H9 (cell line): ENCODE data around the gene AGR3. TPM values are rescaled to one million over a fixed set of nuclear protein-coding genes. Genes with fewer than 3 reads are reported as not detected.

Source experiments
- DNase-seq: peaks from one replicate; pipeline ENCODE4 v3.0.0-alpha.2; 2017
- H2AFZ ChIP-seq: one replicate; pipeline ENCODE4 v1.6.1; 2013; ENCODE audit warnings: mild to moderate bottlenecking, low read length, control low read depth, moderate library complexity
- H2AK5ac ChIP-seq: 2 replicates; pipeline ENCODE4 v1.6.1; 2013; ENCODE audit warnings: low read length, control low read depth, mixed read lengths; ENCODE audit not compliant: insufficient read length
- H2BK120ac ChIP-seq: one replicate; pipeline ENCODE4 v1.6.1; 2013; ENCODE audit warnings: low read depth, mild to moderate bottlenecking, low read length, control low read depth, inconsistent platforms; ENCODE audit not compliant: poor library complexity, severe bottlenecking
- H2BK12ac ChIP-seq: 2 replicates; pipeline ENCODE4 v1.6.1; 2013; ENCODE audit warnings: low read length, control low read depth, mixed read lengths, low read depth; ENCODE audit not compliant: insufficient read length
- H2BK15ac ChIP-seq: 2 replicates; pipeline ENCODE4 v1.6.1; 2013; ENCODE audit warnings: low read depth, low read length, control low read depth
- H2BK20ac ChIP-seq: one replicate; pipeline ENCODE4 v1.6.1; 2013; ENCODE audit warnings: low read depth, mild to moderate bottlenecking, low read length, control low read depth, inconsistent platforms; ENCODE audit not compliant: poor library complexity, severe bottlenecking
- H2BK5ac ChIP-seq: 2 replicates; pipeline ENCODE4 v1.6.1; 2013; ENCODE audit warnings: low read length, control low read depth, mixed read lengths; ENCODE audit not compliant: insufficient read length
- H3K14ac ChIP-seq: 2 replicates; pipeline ENCODE4 v1.6.1; 2013; ENCODE audit warnings: low read length, control low read depth; ENCODE audit not compliant: insufficient read depth
- H3K18ac ChIP-seq: 2 replicates; pipeline ENCODE4 v1.6.1; 2013; ENCODE audit warnings: low read depth, mild to moderate bottlenecking, mixed read lengths, low read length, control low read depth; ENCODE audit not compliant: insufficient read length
- H3K23ac ChIP-seq: 2 replicates; pipeline ENCODE4 v1.6.1; 2013; ENCODE audit warnings: low read length, control low read depth, mixed read lengths, low read depth; ENCODE audit not compliant: insufficient read length
- H3K23me2 ChIP-seq: 2 replicates; pipeline ENCODE4 v1.6.1; 2013; ENCODE audit warnings: low read depth, mild to moderate bottlenecking, mixed read lengths, low read length, control low read depth; ENCODE audit not compliant: insufficient read length, poor library complexity, severe bottlenecking
- H3K27ac ChIP-seq: 2 replicates; pipeline ENCODE4 v1.5.1; 2013; ENCODE audit warnings: low read length, control low read depth, mixed read lengths, low read depth; ENCODE audit not compliant: insufficient read length
- H3K27me3 ChIP-seq: 2 replicates; pipeline ENCODE4 v1.6.1; 2013; ENCODE audit warnings: low read length, control low read depth, inconsistent platforms; ENCODE audit not compliant: insufficient read depth
- H3K4ac ChIP-seq: 2 replicates; pipeline ENCODE4 v1.6.1; 2013; ENCODE audit warnings: low read depth, mild to moderate bottlenecking, control low read depth, inconsistent platforms, low read length, moderate library complexity
- H3K4me1 ChIP-seq: 2 replicates; pipeline ENCODE4 v1.6.1; 2013; ENCODE audit warnings: low read length, control low read depth, inconsistent platforms; ENCODE audit not compliant: insufficient read depth
- H3K4me2 ChIP-seq: 2 replicates; pipeline ENCODE4 v1.6.1; 2013; ENCODE audit warnings: low read length, control low read depth, mixed read lengths; ENCODE audit not compliant: insufficient read length, insufficient read depth
- H3K56ac ChIP-seq: 2 replicates; pipeline ENCODE4 v1.6.1; 2013; ENCODE audit warnings: low read depth, mild to moderate bottlenecking, mixed read lengths, low read length, control low read depth; ENCODE audit not compliant: insufficient read length
- H3K79me1 ChIP-seq: 2 replicates; pipeline ENCODE4 v1.6.1; 2013; ENCODE audit warnings: low read depth, mild to moderate bottlenecking, moderate library complexity, low read length, control low read depth, inconsistent platforms; ENCODE audit not compliant: insufficient read depth, poor library complexity, severe bottlenecking
- H3K79me2 ChIP-seq: 2 replicates; pipeline ENCODE4 v1.6.1; 2013; ENCODE audit warnings: low read length, control low read depth, inconsistent platforms; ENCODE audit not compliant: insufficient read depth
- H3K9ac ChIP-seq: 2 replicates; pipeline ENCODE4 v1.6.1; 2013; ENCODE audit warnings: low read length, control low read depth, mixed read lengths; ENCODE audit not compliant: insufficient read length; ENCODE audit errors: extremely low read depth
- H3K9me3 ChIP-seq: one replicate; pipeline ENCODE4 v1.6.1; 2013; ENCODE audit warnings: low read depth, low read length, inconsistent platforms; ENCODE audit not compliant: control insufficient read depth
- H3T11ph ChIP-seq: one replicate; pipeline ENCODE4 v1.6.1; 2013; ENCODE audit warnings: mild to moderate bottlenecking, low read length, control low read depth, inconsistent platforms
- H4K20me1 ChIP-seq: one replicate; pipeline ENCODE4 v1.6.1; 2013; ENCODE audit not compliant: control insufficient read depth, insufficient read length, insufficient read depth
- H4K5ac ChIP-seq: 2 replicates; pipeline ENCODE4 v1.6.1; 2013; ENCODE audit warnings: low read depth, mild to moderate bottlenecking, mixed read lengths, low read length, control low read depth; ENCODE audit not compliant: insufficient read length
- H4K8ac ChIP-seq: replicated peaks from 2 replicates; pipeline ENCODE4 v1.6.1; 2013; ENCODE audit warnings: low read length, control low read depth, mixed read lengths, low read depth; ENCODE audit not compliant: insufficient read length
- H4K91ac ChIP-seq: 2 replicates; pipeline ENCODE4 v1.6.1; 2013; ENCODE audit warnings: low read depth, mild to moderate bottlenecking, moderate library complexity, mixed read lengths, low read length, control low read depth; ENCODE audit not compliant: insufficient read length
- H3K27ac Mint-ChIP-seq, 3 experiments: 2 replicates in 2 of 3; 3 replicates in 1 of 3; pipeline ENCODE4 v1.8.0; 2020 to 2021; ENCODE audit warnings: mixed read lengths in 3 of 3, mild to moderate bottlenecking in 1 of 3, moderate library complexity in 1 of 3
- H3K27me3 Mint-ChIP-seq: 2 replicates; pipeline ENCODE4 v1.8.0; 2021; ENCODE audit warnings: low read depth, mild to moderate bottlenecking, moderate library complexity, mixed read lengths
- H3K36me3 Mint-ChIP-seq, 3 experiments: 2 replicates in 2 of 3; 3 replicates in 1 of 3; pipeline ENCODE4 v1.8.0; 2020 to 2021; ENCODE audit warnings: low read depth in 3 of 3, mixed read lengths in 3 of 3; ENCODE audit not compliant: insufficient read depth in 1 of 3
- H3K4me1 Mint-ChIP-seq, 2 experiments: 2 replicates each; pipeline ENCODE4 v1.8.0; 2020; ENCODE audit warnings: mixed read lengths in 2 of 2
- H3K4me3 Mint-ChIP-seq, 2 experiments: 2 replicates in 1 of 2; 3 replicates in 1 of 2; pipeline ENCODE4 v1.8.0; 2020 to 2021; ENCODE audit warnings: mild to moderate bottlenecking in 2 of 2, mixed read lengths in 2 of 2, moderate library complexity in 1 of 2
- H3K9me3 Mint-ChIP-seq, 2 experiments: 2 replicates in 1 of 2; 3 replicates in 1 of 2; pipeline ENCODE4 v1.8.0; 2020; ENCODE audit warnings: mild to moderate bottlenecking in 2 of 2, mixed read lengths in 2 of 2, moderate library complexity in 1 of 2
- CTCF ChIP-seq: fragments of 200-600 bp; sonication (generic); conservative IDR thresholded peaks from 3 replicates; pipeline ENCODE4 v1.8.0; 2021; ENCODE audit warnings: antibody characterized with exemption, mild to moderate bottlenecking
- WGBS: extraction: QIAGEN DNeasy Blood & Tissue Kit; methylation state at CpG from one replicate; pipeline ENCODE4 v1.1.7; 2013; ENCODE audit warnings: missing lambda C conversion rate, low lambda C conversion rate, mixed read lengths; ENCODE audit not compliant: insufficient read length; ENCODE audit errors: extremely low coverage; 5-methylcytosine and 5-hydroxymethylcytosine counted together
- total RNA-seq: library from RNA; stranded (reverse); gene quantifications from 2 replicates; pipeline ENCODE4 v1.2.1, GENCODE V29; 2021

The AGR3 gene
- total RNA-seq, 1 experiment from 2014 or later: not detected

GRCh38 chr7:16929146-16929762 is 47.5 kb upstream of the AGR3 start:
- no peaks in the 10 kb centered on the region for H3K23me2 ChIP-seq

More at GRCh38 chr7:16929146-16929762, 47.5 kb upstream of the AGR3 start:
- Histone ChIP-seq H2BK15ac (no peak overlapping the region), H3K23ac (no peak overlapping the region), H2BK20ac (no peak overlapping the region), H3K18ac (no peak overlapping the region), H2AFZ (no peak overlapping the region), H2BK12ac (no peak overlapping the region), H3K9me3 (no peaks in the 10 kb centered on the region), H3K9ac (no peak overlapping the region), H4K8ac (no peak overlapping the region), H2BK120ac (no peak overlapping the region), H3K4me1 (no peaks in the 10 kb centered on the region), H4K20me1 (no peaks in the 10 kb centered on the region), H3K79me1 (no peaks in the 10 kb centered on the region), H2BK5ac (no peak overlapping the region), H3K27ac (no peak overlapping the region), H3K56ac (no peak overlapping the region), H3K4ac (no peak overlapping the region), H3K27me3 (no peaks in the 10 kb centered on the region), H3T11ph (no peak overlapping the region), H4K91ac (no peak overlapping the region), H2AK5ac (no peak overlapping the region), H3K14ac (no peak overlapping the region), H3K4me2 (no peak overlapping the region), H4K5ac (no peak overlapping the region), H3K79me2 (no peaks in the 10 kb centered on the region)
- no CpG with 5 or more reads among the region's 1 CpG for WGBS
- Mint-ChIP-seq H3K27ac (no peak overlapping the region), H3K36me3 (no peaks in the 10 kb centered on the region; a peak in 1 of 7 replicates), H3K4me1 (peaks cover 0 to 3% of the 10 kb centered on the region in 2 experiments; a peak in 2 of 4 replicates), H3K27me3 (no peaks in the 10 kb centered on the region; the same call in 1 of the 2 replicates), H3K9me3 (no peaks in the 10 kb centered on the region; a peak in 1 of 5 replicates), H3K4me3 (no peak overlapping the region)
- no peak for TF ChIP-seq CTCF
- no peak for DNase-seq
